ENCODE measurements around the gene DGKG. TPM values are rescaled to one million over a fixed set of nuclear protein-coding genes. Genes with fewer than 3 reads are reported as not detected.
A peak's percentile ranks its signal among the peaks of the same experiment; 100 is the strongest.

Gene DGKG
- total and polyA plus RNA-seq, 3 donors from 2014 or later, result 0.68 to 1.2 (median 1.1) TPM

DNA sequence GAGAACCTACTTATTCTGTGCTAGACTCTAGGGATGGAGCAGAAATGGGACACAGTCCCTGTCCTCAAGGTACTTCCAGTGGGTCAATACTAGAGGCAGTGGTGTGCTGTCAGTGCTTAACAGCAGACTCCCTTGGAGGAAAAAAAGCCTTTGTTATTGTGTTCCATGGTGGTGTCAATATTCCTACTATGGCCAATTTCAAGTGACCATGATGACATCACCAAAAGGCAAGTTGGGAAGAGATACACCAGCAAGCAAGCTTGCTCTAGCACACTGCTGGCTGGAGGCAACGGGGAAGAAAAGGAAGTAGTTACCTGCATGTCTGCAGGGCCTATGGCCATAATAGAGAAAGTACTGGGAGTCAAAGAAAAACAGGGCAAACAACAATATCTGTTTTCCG, 163.6 kb downstream of the DGKG start:
- Histone ChIP-seq H3K36me3 (ENCODE audit: low read depth, missing control alignments) (no peaks in the 10 kb centered on the region), H3K9me3 (no peaks in the 10 kb centered on the region), H3K4me1 (peaks cover 8% of the 10 kb centered on the region), H3K4me3 (no peak overlapping the region), H3K27ac (no peak overlapping the region), H3K27me3 (no peaks in the 10 kb centered on the region)
- 92 to 93% methylated on average over 2 of the region's 2 CpGs for WGBS, 2 donors
- intact Hi-C loops (cut with DNase I; ENCODE audit: low total_unique reads), result no loop called here
- DNase-seq, result no peak
- no peak for TF ChIP-seq POLR2A (IDR thresholded peaks at IDR 0.05)
- TF ChIP-seq, protein P1, sequence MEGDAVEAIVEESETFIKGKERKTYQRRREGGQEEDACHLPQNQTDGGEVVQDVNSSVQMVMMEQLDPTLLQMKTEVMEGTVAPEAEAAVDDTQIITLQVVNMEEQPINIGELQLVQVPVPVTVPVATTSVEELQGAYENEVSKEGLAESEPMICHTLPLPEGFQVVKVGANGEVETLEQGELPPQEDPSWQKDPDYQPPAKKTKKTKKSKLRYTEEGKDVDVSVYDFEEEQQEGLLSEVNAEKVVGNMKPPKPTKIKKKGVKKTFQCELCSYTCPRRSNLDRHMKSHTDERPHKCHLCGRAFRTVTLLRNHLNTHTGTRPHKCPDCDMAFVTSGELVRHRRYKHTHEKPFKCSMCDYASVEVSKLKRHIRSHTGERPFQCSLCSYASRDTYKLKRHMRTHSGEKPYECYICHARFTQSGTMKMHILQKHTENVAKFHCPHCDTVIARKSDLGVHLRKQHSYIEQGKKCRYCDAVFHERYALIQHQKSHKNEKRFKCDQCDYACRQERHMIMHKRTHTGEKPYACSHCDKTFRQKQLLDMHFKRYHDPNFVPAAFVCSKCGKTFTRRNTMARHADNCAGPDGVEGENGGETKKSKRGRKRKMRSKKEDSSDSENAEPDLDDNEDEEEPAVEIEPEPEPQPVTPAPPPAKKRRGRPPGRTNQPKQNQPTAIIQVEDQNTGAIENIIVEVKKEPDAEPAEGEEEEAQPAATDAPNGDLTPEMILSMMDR (IDR thresholded peaks at IDR 0.05), result no peak

DNA sequence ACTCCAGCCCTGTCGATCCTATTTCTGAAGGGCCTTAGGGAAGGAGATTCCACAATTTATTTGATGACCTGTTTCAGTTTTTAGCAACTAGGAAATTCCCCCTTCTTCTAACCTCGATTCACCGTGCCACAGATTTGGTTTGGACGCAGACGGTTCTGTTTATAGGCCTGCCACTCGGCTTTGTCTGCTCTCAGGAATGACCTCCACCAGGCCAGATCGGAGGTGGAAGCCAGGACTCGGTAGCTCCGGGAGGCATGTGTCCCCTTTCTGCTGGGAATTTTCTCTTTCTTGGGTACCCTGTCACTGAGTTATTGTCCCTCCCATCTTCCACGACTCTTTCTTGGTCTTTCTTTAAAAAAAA, 167.6 kb downstream of the DGKG start:
- intact Hi-C loops (cut with DNase I; ENCODE audit: low total_unique reads), result no loop called here
- no peak overlapping the region for H3K27ac ChIP-seq
- 13 to 22% methylated on average over 10 of the region's 10 CpGs for WGBS, 2 donors
- no peaks in the 10 kb centered on the region for H3K9me3 ChIP-seq
- no peaks in the 10 kb centered on the region for H3K27me3 ChIP-seq
- peak overlapping the region; percentile 12 to 44 for H3K4me3 ChIP-seq
- no peaks in the 10 kb centered on the region for H3K36me3 ChIP-seq (ENCODE audit: low read depth, missing control alignments)
- DNase-seq, result no peak
- no peak for TF ChIP-seq POLR2A (IDR thresholded peaks at IDR 0.05)
- TF ChIP-seq, protein P1 (IDR thresholded peaks at IDR 0.05), result no peak
- peaks cover 8% of the 10 kb centered on the region for H3K4me1 ChIP-seq

DNA sequence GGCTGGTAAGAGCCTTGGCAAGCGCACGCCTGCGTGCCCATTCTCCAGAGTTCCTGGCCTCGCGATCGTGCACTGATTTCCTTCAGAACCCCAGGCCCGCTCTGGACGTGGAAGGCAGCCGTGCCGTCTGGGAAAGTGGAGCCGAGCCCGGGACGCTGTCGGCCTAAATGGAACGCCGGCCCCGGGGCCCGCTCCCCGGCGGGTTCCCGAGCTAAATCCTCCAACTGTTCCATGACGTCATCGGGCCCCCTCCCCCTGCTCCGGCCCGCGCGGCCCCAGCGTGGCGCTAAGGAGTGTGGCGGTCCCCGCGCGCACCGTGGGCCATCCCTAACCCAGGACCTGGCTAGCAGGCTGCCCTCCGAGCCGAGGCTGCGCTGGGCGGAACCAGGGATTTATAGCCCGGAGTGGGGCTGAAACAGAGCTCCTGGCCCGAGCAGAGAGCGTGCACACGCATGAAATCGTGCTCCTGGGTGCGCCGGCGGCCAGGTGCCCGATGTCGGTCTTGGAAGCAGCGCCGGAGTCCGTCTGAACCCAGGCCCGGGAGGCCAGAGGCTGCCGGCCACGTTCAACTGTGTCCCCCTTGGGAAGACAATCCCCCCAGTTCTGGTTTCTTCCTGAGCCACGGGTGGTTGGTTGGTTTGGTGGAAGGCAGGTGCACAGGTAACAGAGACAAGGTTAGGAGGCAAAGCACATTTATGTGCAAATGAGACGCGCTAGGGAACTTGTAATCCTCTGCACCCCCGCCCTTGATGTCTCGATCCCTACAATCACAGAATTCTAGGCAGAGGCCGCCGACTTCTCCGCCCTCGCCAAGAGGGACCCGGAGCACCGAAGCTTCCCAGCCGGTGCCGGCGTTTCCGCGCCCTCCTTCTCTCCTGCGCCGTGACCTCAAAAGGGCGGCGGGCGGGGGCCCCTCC, 168.2 kb downstream of the DGKG start:
- H3K4me3 ChIP-seq, result peak overlapping the region; percentile 12 to 44
- WGBS, 2 donors, result 0 to 5% methylated on average over 14 to 52 of the region's 75 CpGs

DNA sequence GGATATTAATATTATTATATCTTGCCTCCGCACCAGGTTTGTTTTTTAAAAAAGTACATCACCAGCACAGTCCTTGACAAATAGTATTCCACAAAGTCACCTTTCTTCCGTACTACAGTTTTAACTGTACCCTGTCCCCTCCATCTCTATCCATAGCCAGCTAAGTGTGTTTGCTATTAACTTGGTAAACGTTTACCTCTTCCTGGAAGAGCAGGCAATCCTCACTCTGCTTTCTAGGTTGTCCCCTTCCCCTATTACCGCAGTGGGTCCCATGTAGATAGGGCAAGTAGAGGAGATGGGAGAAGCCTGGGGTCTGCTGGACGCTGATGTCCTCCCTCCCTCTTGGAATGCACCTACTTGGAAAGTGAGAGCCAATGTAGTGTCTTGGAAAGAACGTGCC, 169.2 kb downstream of the DGKG start:
- Histone ChIP-seq H3K4me3 (no peak overlapping the region), H3K4me1 (peaks cover 8% of the 10 kb centered on the region), H3K27ac (no peak overlapping the region), H3K36me3 (ENCODE audit: low read depth, missing control alignments) (no peaks in the 10 kb centered on the region), H3K27me3 (no peaks in the 10 kb centered on the region), H3K9me3 (no peaks in the 10 kb centered on the region)
- WGBS, 2 donors, result 63 to 74% methylated on average over 6 of the region's 6 CpGs
- TF ChIP-seq POLR2A (IDR thresholded peaks at IDR 0.05), result no peak
- TF ChIP-seq, protein P1 (IDR thresholded peaks at IDR 0.05), result no peak
- DNase-seq, result no peak
- intact Hi-C loops (cut with DNase I; ENCODE audit: low total_unique reads), result no loop called here

More for the DNA sequence above, 168.2 kb downstream of the DGKG start:
- peaks cover 8% of the 10 kb centered on the region for H3K4me1 ChIP-seq
- intact Hi-C loops (cut with DNase I; ENCODE audit: low total_unique reads), result no loop called here
- peak; percentile 51 for DNase-seq
- H3K9me3 ChIP-seq, result no peaks in the 10 kb centered on the region
- no peaks in the 10 kb centered on the region for H3K36me3 ChIP-seq (ENCODE audit: low read depth, missing control alignments)
- H3K27me3 ChIP-seq, result no peaks in the 10 kb centered on the region
- TF ChIP-seq, protein P1 (IDR thresholded peaks at IDR 0.05), result no peak
- TF ChIP-seq POLR2A (IDR thresholded peaks at IDR 0.05), result no peak
- no peak overlapping the region for H3K27ac ChIP-seq

Measured in testis (tissue), 3 donors.